ENCODE data around the gene SLC35D1.

DNA sequence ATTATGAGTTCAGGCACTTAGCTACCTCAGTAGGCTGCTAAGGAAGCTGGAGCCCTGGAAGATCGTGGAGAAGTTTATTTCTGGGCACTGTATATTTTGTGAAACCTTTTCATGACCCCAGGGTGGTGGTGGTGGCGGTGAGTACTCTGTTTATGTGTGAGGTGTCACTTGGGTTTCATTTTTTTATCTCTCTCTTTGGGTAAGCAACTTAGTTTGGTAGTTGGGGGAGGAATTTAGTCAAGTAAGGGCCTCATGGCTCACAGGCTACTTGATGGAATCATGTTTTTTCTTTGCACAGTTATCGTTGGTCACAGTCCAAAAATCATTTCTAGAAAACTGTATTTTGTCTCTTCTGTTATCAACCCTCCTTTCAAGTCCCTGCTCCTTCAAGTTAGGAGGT lies 46.9 kb upstream of the SLC35D1 start:
- TF ChIP-seq POLR2AphosphoS5 (IDR thresholded peaks at IDR 0.05; ENCODE audit: low read length), result no peak
- TF ChIP-seq RBBP5 (conservative IDR thresholded peaks at IDR 0.05), result no peak
- TF ChIP-seq RFX5 (IDR thresholded peaks at IDR 0.05; ENCODE audit: low read depth, low read length), result no peak
- TF ChIP-seq, protein P1, sequence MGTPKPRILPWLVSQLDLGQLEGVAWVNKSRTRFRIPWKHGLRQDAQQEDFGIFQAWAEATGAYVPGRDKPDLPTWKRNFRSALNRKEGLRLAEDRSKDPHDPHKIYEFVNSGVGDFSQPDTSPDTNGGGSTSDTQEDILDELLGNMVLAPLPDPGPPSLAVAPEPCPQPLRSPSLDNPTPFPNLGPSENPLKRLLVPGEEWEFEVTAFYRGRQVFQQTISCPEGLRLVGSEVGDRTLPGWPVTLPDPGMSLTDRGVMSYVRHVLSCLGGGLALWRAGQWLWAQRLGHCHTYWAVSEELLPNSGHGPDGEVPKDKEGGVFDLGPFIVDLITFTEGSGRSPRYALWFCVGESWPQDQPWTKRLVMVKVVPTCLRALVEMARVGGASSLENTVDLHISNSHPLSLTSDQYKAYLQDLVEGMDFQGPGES (IDR thresholded peaks at IDR 0.05), result no peak
- no peak for TF ChIP-seq ESRRA (IDR thresholded peaks at IDR 0.05; ENCODE audit: low read length)
- no peak for TF ChIP-seq DPF2 (IDR thresholded peaks at IDR 0.05)
- TF ChIP-seq, protein P2, sequence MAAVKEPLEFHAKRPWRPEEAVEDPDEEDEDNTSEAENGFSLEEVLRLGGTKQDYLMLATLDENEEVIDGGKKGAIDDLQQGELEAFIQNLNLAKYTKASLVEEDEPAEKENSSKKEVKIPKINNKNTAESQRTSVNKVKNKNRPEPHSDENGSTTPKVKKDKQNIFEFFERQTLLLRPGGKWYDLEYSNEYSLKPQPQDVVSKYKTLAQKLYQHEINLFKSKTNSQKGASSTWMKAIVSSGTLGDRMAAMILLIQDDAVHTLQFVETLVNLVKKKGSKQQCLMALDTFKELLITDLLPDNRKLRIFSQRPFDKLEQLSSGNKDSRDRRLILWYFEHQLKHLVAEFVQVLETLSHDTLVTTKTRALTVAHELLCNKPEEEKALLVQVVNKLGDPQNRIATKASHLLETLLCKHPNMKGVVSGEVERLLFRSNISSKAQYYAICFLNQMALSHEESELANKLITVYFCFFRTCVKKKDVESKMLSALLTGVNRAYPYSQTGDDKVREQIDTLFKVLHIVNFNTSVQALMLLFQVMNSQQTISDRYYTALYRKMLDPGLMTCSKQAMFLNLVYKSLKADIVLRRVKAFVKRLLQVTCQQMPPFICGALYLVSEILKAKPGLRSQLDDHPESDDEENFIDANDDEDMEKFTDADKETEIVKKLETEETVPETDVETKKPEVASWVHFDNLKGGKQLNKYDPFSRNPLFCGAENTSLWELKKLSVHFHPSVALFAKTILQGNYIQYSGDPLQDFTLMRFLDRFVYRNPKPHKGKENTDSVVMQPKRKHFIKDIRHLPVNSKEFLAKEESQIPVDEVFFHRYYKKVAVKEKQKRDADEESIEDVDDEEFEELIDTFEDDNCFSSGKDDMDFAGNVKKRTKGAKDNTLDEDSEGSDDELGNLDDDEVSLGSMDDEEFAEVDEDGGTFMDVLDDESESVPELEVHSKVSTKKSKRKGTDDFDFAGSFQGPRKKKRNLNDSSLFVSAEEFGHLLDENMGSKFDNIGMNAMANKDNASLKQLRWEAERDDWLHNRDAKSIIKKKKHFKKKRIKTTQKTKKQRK (IDR thresholded peaks at IDR 0.05; ENCODE audit: low read depth, low read length), result no peak
- TF ChIP-seq, protein P3, sequence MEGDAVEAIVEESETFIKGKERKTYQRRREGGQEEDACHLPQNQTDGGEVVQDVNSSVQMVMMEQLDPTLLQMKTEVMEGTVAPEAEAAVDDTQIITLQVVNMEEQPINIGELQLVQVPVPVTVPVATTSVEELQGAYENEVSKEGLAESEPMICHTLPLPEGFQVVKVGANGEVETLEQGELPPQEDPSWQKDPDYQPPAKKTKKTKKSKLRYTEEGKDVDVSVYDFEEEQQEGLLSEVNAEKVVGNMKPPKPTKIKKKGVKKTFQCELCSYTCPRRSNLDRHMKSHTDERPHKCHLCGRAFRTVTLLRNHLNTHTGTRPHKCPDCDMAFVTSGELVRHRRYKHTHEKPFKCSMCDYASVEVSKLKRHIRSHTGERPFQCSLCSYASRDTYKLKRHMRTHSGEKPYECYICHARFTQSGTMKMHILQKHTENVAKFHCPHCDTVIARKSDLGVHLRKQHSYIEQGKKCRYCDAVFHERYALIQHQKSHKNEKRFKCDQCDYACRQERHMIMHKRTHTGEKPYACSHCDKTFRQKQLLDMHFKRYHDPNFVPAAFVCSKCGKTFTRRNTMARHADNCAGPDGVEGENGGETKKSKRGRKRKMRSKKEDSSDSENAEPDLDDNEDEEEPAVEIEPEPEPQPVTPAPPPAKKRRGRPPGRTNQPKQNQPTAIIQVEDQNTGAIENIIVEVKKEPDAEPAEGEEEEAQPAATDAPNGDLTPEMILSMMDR (IDR thresholded peaks at IDR 0.05 in 2 of 3, conservative IDR thresholded peaks at IDR 0.05 in 1 of 3; ENCODE audit: control insufficient read depth in 2 of 3, extremely low read depth in 1 of 3, insufficient read depth in 1 of 3, low read depth in 3 of 3, low read length in 3 of 3), result no peak
- TF ChIP-seq, protein P4, sequence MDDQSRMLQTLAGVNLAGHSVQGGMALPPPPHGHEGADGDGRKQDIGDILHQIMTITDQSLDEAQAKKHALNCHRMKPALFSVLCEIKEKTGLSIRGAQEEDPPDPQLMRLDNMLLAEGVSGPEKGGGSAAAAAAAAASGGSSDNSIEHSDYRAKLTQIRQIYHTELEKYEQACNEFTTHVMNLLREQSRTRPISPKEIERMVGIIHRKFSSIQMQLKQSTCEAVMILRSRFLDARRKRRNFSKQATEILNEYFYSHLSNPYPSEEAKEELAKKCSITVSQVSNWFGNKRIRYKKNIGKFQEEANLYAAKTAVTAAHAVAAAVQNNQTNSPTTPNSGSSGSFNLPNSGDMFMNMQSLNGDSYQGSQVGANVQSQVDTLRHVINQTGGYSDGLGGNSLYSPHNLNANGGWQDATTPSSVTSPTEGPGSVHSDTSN (IDR thresholded peaks at IDR 0.05; ENCODE audit: insufficient replicate concordance, low read depth, low read length), result no peak
- no peak for TF ChIP-seq EZH2 (IDR thresholded peaks at IDR 0.05; ENCODE audit: borderline replicate concordance, control insufficient read depth, low read depth, low read length)
